Keratinocyte (primary cell): ENCODE data around the gene EGLN3.

Experiments
- CTCF ChIP-seq, 3 experiments: IDR thresholded peaks in 1 of 3; conservative IDR thresholded peaks in 1 of 3; optimal IDR thresholded peaks in 1 of 3; 2 replicates in 2 of 3; 3 replicates in 1 of 3; pipeline versions ENCODE3 to v1.5.1; 2011; ENCODE audit warnings: low read length in 3 of 3, mild to moderate bottlenecking in 3 of 3, moderate library complexity in 2 of 3, control low read depth in 1 of 3, inconsistent platforms in 1 of 3; ENCODE audit not compliant: insufficient read depth in 2 of 3; ENCODE audit errors: extremely low read depth in 1 of 3
- EZH2 ChIP-seq: IDR thresholded peaks from one replicate; pipeline ENCODE4 v1.6.1; 2012; ENCODE audit warnings: inconsistent platforms, mild to moderate bottlenecking, low read length, moderate library complexity

DNA sequence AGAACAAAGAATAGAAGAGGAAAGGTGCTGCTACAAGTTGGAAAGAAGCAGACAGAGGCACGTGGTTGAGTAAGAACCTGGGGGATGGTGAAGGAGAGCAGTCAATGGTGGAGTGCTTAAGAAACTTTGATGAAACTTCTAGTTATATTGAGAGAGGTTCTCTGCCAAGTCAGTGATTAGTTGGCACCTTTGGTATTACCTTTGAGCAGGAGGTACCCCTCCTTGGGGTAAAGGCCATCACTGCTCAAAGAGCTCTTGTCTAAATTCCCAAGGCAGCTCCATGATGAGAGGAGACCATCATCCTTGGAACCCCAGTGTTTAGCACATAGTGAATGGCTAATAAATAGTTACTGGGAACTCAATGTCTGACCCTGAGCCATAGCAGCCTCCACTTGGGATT lies 1.7 kb upstream of the EGLN3 start:
- no peak for TF ChIP-seq CTCF (optimal IDR thresholded peaks at IDR 0.05 in 1 of 3, IDR thresholded peaks at IDR 0.05 in 1 of 3, conservative IDR thresholded peaks at IDR 0.05 in 1 of 3; ENCODE audit: extremely low read depth in 1 of 3, insufficient read depth in 2 of 3, low read length in 3 of 3)
- TF ChIP-seq EZH2 = no peak
